Esophagus mucosa (tissue), 1 donor: Measurements from ENCODE around the gene PRIMPOL. TPM values are rescaled to one million over a fixed set of nuclear protein-coding genes. Genes with fewer than 3 reads are reported as not detected.
A peak's percentile ranks its signal among the peaks of the same experiment; 100 is the strongest.
"Not testable (repeated sequence)": the region's sequence is repeated elsewhere in the genome, so short reads cannot be mapped to it uniquely, and the experiment has no call there.

Source experiments
- ATAC-seq: fragments of 200-7000 bp; cut with Tn5 transposase; one replicate; pipeline ENCODE4 v1.9.1; 2020
- total RNA-seq: library from RNA; stranded (reverse); gene quantifications from one replicate; pipeline ENCODE4 v1.2.4, GENCODE V29; 2023
- donor health status: DM: yes; HTN: yes; CAD: no.

PRIMPOL gene
- total RNA-seq, 1 donor from 2014 or later: 9.9 TPM

DNA sequence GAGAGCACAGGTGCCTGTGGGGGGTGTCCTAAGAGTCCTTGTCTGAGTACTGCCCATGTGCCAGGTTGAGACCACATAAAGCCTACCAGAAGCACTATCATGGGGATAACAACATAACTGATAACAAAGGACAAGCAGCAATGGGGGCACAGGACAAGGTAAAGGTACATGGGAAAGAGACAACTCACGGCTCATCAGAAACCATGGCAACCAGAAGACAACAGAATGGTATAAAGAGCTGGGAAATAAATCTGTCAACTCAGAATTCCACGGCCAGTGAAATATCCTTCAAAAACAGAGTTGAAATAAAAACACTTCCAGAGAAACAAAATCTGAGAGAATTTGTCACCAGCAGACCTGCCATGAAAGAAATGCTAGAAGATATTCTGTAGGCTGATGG lies 64.3 kb downstream of the PRIMPOL start:
- ATAC-seq: no peak

DNA sequence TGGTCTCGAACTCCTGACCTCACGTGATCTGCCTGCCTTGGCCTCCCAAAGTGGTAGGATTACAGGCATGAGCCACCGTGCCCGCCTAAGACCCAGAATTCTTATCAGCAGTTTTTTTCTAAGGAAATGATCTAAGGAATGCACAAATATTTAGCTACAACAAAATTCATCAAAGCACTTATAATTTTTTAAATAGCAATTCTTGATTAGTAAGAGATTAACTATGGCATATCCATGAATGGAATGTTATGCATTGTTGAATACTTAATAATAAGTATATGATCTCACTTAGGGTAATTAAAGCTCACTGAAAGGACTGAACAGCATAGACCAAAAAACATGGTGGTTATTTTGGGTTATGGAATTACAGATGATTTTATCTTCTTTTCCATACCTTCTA lies 66.0 kb downstream of the PRIMPOL start:
- no peak for ATAC-seq

DNA sequence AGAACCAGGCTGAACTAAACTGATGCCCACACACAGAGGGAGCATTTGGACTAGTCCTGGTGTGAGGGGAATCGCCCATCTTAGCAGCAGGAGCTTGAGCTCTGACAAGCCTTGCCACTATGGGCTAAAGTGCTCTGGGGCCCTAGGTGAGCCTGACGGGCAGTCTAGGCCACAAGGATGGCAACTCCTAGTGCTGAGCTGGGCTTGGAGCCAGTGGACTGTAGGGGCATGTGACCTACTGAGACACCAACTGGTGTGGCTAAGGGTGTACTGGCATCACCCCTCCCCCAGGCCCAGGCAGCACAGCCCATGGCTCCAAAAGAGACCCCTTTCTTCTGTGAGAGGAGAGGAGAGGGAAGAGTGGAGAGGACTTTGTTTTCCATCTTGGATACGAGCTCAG lies 69.9 kb downstream of the PRIMPOL start:
- ATAC-seq: no peak

DNA sequence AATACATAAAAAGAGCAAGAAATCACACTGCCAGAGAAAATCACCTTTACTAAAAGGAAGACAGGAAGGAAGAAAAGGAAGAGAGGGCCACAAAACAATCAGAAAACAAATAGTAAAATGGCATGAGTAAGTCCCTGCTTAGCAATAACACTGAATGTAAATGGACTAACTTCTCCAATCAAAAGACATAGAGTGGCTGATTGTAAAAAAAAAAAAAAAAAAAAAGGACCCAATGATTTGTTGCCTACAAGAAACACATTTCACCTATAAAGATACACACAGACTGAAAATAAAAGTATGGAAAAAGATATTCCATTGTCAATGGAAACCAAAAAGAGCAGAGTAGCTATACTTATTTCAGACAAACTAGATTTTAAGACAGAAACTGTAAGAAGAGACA lies 71.7 kb downstream of the PRIMPOL start:
- ATAC-seq: no peak

DNA sequence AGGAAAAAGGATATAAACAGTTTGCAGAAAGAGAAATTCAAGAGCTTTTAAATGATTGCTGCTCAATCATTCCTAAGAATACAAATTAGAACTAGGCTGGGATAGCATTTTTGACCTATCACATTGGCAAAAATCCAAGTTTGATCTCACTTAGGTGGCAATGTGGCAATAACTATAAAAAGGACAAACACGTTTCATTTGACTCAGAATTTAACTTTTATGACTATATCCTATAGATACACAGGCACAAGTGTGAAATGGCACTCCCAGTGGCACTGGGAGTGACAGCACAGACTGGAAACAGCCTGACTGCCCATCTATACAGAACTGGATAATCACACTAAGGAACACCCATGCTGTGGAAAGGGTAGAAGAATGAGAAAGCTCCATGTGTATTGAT lies 73.3 kb downstream of the PRIMPOL start:
- ATAC-seq: peak; percentile 66

DNA sequence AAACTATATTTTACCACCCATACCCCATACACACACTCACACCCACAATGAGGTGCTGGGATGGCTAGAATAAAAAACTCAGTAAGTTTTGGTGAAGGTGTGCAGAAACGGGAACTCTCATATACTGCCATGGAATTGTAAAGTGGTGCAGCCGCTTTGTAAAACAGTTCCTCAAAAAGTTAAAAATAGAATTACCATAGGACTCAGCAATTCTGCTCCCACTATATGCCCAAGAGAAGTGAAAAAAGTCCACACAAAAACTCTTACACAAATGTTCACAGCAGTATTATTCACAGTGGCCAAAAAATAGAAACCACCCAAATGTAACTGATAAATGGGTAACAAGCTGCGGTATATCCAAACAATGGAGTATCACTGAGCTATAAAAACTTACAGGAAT lies 77.9 kb downstream of the PRIMPOL start:
- ATAC-seq: no peak

DNA sequence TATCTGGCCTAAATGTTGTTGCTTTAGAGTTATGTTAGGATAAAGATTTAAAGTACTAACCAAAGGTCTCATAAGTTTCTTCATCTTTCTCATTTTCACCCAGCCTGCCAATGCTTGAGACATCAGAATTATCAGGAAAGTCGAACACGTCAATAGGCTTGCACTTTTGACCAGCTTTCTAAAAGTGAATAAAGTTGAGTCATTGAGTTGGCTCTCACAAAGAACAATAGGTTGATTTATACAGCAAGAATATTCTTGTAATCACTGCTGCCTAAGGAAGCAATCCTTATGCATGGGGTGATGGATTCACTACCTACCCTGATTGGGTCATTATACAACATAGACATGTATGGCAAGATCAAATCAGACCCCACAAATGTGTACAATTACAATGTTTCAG lies 79.3 kb downstream of the PRIMPOL start:
- ATAC-seq: peak; percentile 39

DNA sequence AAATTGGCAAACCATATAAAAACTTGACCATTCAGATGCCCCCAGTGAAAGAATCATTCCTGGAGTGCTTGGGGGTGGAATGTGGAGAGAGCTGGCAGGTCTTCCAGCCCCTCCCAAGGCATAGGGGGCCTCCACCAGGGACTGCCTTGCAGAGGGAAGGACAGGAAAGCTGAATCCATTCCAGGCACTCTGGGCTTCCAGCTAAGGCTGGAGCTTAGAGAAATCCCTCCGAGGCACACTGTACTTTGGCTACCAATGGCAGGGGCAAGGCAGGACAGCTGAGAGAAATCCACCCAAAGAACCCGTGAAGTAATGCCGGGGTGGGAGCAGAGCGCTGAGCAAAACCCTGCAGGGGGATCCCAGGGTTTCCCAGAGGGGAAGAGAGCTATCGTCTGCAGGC lies 80.4 kb downstream of the PRIMPOL start:
- no peak for ATAC-seq

DNA sequence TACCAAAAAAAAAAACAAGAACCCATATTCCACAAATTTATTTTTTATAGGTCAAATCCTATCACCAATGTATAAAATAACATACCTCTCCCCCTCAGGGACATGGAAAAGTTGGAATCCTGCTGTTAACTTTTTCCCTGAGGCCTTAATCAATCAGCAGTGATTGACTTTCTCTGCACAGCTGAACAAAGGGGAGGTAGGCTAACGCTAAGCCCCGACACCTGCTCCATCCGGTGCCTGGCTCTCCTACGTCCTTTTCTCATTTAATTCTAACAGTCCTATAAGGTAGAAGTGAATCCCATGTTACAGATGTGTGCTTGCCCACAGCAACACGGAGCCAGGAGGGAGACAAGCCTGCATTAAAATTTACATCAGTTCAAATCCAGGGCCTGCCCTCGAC lies 81.5 kb downstream of the PRIMPOL start:
- no peak for ATAC-seq

DNA sequence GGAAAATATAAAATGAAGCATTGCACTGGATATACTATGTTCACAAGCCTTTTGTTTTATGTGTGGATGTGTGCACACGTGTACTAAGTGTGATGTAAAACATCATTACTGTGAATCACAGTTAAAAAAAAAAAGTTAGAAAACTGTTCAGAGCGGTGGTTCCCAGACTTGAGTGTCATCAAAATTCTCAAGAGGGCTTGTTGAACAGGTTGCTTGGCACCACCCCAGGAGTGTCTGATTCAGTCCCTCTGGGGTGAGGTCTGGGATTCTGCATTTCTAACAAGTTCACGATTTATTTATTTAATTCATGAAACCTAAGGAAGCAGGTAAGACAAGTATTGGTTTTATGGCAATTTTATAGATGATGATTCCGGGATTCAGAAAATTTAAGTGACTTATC lies 82.6 kb downstream of the PRIMPOL start:
- peak; percentile 77 for ATAC-seq

DNA sequence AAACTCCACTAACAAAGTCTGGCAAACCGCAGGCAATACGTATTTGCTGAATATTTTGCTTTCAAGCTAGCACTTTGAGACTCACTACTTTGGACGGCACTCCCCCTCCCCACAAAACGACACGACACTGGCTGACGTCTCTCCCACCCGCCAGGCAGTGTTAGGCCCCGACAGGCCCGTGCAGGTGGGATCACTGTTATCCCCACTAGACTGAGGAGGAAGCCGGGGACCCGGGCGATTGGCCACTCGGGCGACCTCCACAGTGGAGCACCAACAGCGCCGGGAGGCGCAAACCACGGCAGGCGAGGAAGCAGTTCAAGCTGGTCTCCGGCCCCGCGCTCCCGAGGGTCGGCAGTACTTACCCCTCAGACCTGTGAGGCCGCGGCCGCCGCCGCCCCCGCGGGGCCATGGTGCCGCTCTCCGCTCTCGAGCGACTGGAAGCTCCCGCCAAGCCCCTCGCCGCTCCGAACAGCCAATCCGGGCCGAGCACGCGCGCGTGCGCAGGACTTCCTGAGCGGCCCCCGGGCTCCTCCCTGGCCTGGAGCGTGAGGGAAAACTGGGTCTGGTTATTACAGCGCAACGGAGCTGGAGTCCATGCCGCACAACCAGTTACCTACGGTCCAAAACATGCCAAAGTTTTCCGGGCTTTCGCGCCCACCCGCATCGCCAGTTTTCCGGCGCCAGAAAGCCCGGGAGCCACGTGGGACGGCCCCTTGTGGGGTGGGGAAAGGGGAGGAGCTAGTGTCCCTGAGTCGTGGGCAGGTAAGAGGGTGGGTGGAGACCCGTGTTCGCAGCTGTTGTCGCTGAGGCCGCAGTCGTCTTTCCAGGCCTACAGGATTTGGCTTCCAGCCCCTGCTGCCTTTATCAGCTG lies 84.4 kb downstream of the PRIMPOL start, which contains the start of gene CENPU:
TSS of gene CENPU (minus strand) at position 443 of the 871 bp plus-strand sequence. CDS start at position 409, 34 bp downstream.
- ATAC-seq: peak; percentile 97

DNA sequence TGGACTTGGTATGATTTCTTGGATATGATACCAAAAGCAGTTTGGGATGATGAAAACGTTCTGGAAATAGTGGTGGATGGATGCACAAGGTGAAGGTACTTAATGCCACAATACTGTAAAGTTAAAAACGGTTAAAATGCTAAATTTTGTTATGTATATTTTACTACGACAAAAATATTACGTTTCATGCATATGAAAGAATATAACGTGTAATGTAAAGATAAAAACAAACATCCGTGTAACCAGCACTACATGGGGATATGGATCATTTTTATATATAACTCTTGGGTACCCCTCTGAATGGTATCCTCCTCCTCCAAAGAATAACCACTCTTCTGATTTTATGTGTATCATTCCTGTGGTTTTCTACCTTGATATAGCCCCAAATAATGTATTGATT lies 85.2 kb downstream of the PRIMPOL start:
- ATAC-seq: no peak

DNA sequence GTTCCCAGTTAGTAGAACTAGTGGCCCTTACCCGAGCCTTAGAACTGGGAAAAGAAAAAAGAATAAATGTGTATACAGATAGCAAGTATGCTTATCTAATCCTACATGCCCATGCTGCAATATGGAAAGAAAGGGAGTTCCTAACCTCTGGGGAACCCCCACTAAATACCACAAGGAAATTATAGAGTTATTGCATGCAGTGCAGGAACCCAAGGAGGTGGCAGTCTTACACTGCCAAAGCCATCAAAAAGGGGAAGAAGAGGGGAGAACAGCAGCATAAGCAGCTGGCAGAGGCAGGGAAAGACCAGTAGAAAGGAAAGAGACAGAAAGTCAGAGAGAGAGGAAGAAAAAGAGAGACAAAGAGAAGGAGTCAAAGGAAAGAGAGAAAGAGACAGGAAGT lies 90.0 kb downstream of the PRIMPOL start:
- not testable (repeated sequence) for ATAC-seq

DNA sequence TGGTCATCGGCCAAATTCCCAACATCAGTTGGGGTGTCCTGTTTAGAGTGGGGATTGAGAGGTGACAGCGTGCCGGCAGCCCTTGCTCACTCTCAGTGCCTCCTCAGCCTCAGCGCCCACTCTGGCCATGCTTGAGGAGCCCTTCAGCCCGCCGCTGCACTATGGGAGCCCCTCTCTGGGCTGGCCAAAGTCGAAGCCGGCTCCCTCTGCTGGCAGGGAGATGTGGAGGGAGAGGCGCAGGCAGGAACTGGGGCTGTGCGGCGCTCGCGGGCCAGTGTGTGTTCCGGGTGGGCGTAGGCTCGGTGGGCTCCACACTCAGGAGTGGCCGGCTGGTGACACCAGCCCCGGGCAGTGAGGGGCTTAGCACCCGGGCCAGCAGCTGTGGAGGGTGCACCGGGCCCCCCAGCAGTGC lies 91.4 kb downstream of the PRIMPOL start:
- ATAC-seq: peak; percentile 29

DNA sequence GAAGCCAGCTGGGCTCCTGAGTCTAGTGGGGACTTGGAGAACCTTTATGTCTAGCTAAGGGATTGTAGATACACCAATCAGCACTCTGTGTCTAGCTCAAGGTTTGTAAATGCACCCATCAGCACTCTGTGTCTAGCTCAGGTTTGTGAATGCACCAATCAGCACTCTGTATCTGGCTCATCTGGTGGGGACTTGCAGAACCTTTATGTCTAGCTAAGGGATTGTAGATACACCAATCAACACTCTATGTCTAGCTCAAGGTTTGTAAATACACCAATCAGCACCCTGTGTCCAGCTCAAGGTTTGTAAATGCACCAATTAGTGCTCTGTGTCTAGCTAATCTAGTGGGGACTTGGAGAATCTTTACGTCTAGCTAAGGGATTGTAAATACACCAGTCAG lies 92.1 kb downstream of the PRIMPOL start:
- ATAC-seq: not testable (repeated sequence)

DNA sequence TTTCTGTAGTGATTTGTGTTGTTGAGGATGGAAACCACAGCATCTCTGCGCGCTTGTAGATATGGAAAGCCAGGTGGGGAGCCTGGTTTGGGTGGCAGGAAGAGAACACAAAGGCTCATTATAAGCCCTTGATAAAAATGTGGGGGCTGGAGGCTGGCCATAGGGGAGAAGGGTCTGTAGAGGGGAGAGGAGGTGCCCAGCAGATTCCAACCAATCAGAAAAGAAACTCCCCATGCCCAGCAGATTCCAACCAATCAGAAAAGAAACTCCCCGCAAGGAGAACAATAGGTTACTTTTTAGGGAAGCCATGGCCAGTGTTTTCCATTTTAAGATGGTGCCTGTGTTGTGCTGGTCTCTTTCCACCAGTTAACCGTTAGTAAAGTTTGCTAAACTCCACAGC lies 94.1 kb downstream of the PRIMPOL start:
- ATAC-seq: no peak

DNA sequence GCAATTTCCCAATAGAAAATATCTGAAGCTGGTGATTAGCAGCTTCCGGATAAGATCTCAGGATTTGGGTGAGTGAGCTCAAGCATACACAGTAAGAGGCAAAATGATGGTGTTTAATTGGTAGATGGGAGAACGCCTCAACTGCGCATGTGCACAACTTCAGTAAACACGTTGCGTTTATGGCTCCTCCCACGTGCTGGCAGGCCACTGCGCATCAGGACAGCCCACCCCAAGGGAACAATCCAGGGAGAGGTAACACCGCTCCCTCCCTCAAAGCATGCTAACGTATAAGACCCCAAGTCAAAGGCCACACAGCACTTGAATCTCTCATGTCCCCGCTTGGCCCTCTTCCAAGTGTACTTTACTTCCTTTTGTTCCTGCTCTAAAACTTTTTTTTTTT lies 94.7 kb downstream of the PRIMPOL start:
- no peak for ATAC-seq

Other genes starting within 250 kb of the PRIMPOL start
- 19.1 TPM for gene IRF2, start 175.2 kb upstream of the PRIMPOL start, total RNA-seq
- 20.1 TPM for gene CASP3, start 291 bp upstream of the PRIMPOL start, total RNA-seq
- 16.5 TPM for gene CENPU, start 84.4 kb downstream of the PRIMPOL start, total RNA-seq
- 74.3 TPM for gene ACSL1, start 176.2 kb downstream of the PRIMPOL start, total RNA-seq